HepG2 (cell line): ENCODE results near the gene TRIM31. TPM values are rescaled to one million over a fixed set of nuclear protein-coding genes. Genes with fewer than 3 reads are reported as not detected.

Experiments used
- CBX1 ChIP-seq: IDR thresholded peaks from one replicate; pipeline ENCODE4 v1.6.1; 2016; ENCODE audit warnings: antibody characterized with exemption, low read depth
- CHCHD3 ChIP-seq: sonication (generic); formaldehyde crosslinking; IDR thresholded peaks from 2 replicates; pipeline ENCODE4 v1.8.0; 2022; ENCODE audit warnings: mild to moderate bottlenecking, missing genetic modification reagents, moderate library complexity
- ETV5 ChIP-seq: IDR thresholded peaks from 2 replicates; pipeline ENCODE4 v1.6.1; 2018; ENCODE audit warnings: missing biosample characterization, missing genetic modification reagents, inconsistent platforms, borderline replicate concordance
- HHEX ChIP-seq: IDR thresholded peaks from 2 replicates; pipeline ENCODE4 v1.6.1; 2016; ENCODE audit warnings: control low read depth
- HOXA7 ChIP-seq: sonication (generic); formaldehyde crosslinking; IDR thresholded peaks from 2 replicates; pipeline ENCODE4 v1.8.1; 2022; ENCODE audit warnings: mild to moderate bottlenecking, missing genetic modification reagents, moderate library complexity
- JUND ChIP-seq: sonication (generic); formaldehyde crosslinking; IDR thresholded peaks from 2 replicates; pipeline ENCODE4 v1.8.0; 2022; ENCODE audit warnings: mild to moderate bottlenecking, missing genetic modification reagents
- KLF6 ChIP-seq: IDR thresholded peaks from 2 replicates; pipeline ENCODE4 v1.8.0; 2016; ENCODE audit warnings: missing biosample characterization, missing genetic modification reagents
- MIER3 ChIP-seq: IDR thresholded peaks from 2 replicates; pipeline ENCODE4 v1.6.1; 2016; ENCODE audit warnings: missing compliant biosample characterization, borderline replicate concordance
- NFIB ChIP-seq: sonication (generic); formaldehyde crosslinking; IDR thresholded peaks from 2 replicates; pipeline ENCODE4 v1.9.0; 2021; ENCODE audit warnings: missing genetic modification reagents, mild to moderate bottlenecking, borderline replicate concordance
- NFRKB ChIP-seq: fragments of 450-650 bp; IDR thresholded peaks from 2 replicates; pipeline ENCODE4 v1.6.1; 2017
- PBX3 ChIP-seq: sonication (generic); formaldehyde crosslinking; IDR thresholded peaks from 2 replicates; pipeline ENCODE4 v1.8.1; 2023; ENCODE audit warnings: missing genetic modification reagents, inconsistent platforms, borderline replicate concordance
- PITX1 ChIP-seq: sonication (generic); formaldehyde crosslinking; IDR thresholded peaks from 2 replicates; pipeline ENCODE4 v1.5.1; 2020; ENCODE audit warnings: mild to moderate bottlenecking, missing genetic modification reagents
- RAD51 ChIP-seq: fragments of 450-650 bp; IDR thresholded peaks from 2 replicates; pipeline ENCODE4 v1.6.1; 2016; ENCODE audit warnings: borderline replicate concordance
- SALL1 ChIP-seq: sonication (generic); formaldehyde crosslinking; IDR thresholded peaks from 2 replicates; pipeline ENCODE4 v1.8.0; 2022; ENCODE audit warnings: mild to moderate bottlenecking, missing genetic modification reagents
- TBP ChIP-seq: sonication (generic); formaldehyde crosslinking; IDR thresholded peaks from 2 replicates; pipeline ENCODE4 v1.5.0; 2020; ENCODE audit warnings: missing genetic modification reagents
- ZBTB33 ChIP-seq: sonication (generic); formaldehyde crosslinking; IDR thresholded peaks from 2 replicates; pipeline ENCODE4 v1.4.0; 2020; ENCODE audit warnings: missing genetic modification reagents
- ZNF460 ChIP-seq: sonication (generic); formaldehyde crosslinking; IDR thresholded peaks from 2 replicates; pipeline ENCODE4 v1.5.1; 2020; ENCODE audit warnings: missing genetic modification reagents, mild to moderate bottlenecking, borderline replicate concordance
- ZNF558 ChIP-seq: sonication (generic); formaldehyde crosslinking; IDR thresholded peaks from 2 replicates; pipeline ENCODE4 v1.9.0; 2022; ENCODE audit warnings: mild to moderate bottlenecking, missing genetic modification reagents, borderline replicate concordance
- ZNF773 ChIP-seq: sonication (generic); formaldehyde crosslinking; IDR thresholded peaks from 2 replicates; pipeline ENCODE4 v1.4.0; 2020; ENCODE audit warnings: missing genetic modification reagents, borderline replicate concordance
- ZNF784 ChIP-seq: sonication (generic); formaldehyde crosslinking; IDR thresholded peaks from 2 replicates; pipeline ENCODE4 v1.5.1; 2020; ENCODE audit warnings: missing genetic modification reagents, mild to moderate bottlenecking, borderline replicate concordance
- ZSCAN21 ChIP-seq: sonication (generic); formaldehyde crosslinking; IDR thresholded peaks from 2 replicates; pipeline ENCODE4 v1.8.0; 2022; ENCODE audit warnings: mild to moderate bottlenecking, missing genetic modification reagents, moderate library complexity, borderline replicate concordance
- ZSCAN25 ChIP-seq: sonication (generic); formaldehyde crosslinking; IDR thresholded peaks from 2 replicates; pipeline ENCODE4 v1.8.0; 2022; ENCODE audit warnings: mild to moderate bottlenecking, missing genetic modification reagents
- polyA plus RNA-seq, 8 experiments: library from polyadenylated mRNA; depleted of rRNA in 3 of 8; stranded (reverse) in 7 of 8; unstranded in 1 of 8; fragments of >200 nt; fragmentation: Illumina TruSeq in 4 of 8; extraction: Trizol in 4 of 8; gene quantifications; 2 replicates each; pipeline versions ENCODE4 v1.2.1 to v1.2.3, GENCODE V29; 2011 to 2016; ENCODE audit warnings: low read depth in 4 of 8, missing spikeins in 1 of 8, mixed read lengths in 1 of 8; ENCODE audit not compliant: insufficient read depth in 1 of 8
- total RNA-seq, 5 experiments: library from RNA; depleted of rRNA; stranded (reverse); fragments of >200 nt; fragmentation: Illumina TruSeq; extraction: Trizol; gene quantifications; 2 replicates each; pipeline ENCODE4 v1.2.3, GENCODE V29; 2016; ENCODE audit warnings: low read depth in 1 of 5
- TF ChIP-seq, protein P1 (sequence below): sonication (generic); formaldehyde crosslinking; IDR thresholded peaks from 2 replicates; pipeline ENCODE4 v1.8.1; 2023; ENCODE audit warnings: mild to moderate bottlenecking, missing genetic modification reagents

TRIM31 gene
- total and polyA plus RNA-seq, 2 of the 13 experiments (the other 11 are each of a cell fraction or from before 2014, with no cell fraction given): 0.13 to 0.51 TPM

GRCh38 chr6:30061092-30061857, 51.6 kb downstream of the TRIM31 start, which contains the start of gene POLR1H (continued):
- TF ChIP-seq ETV5: peak; percentile 77; the same call in 1 of the 2 replicates
- no peak for TF ChIP-seq HOXA7 (CRISPR knock-in tag)
- TF ChIP-seq ZBTB33 (CRISPR knock-in tag): peak; percentile 68
- TF ChIP-seq ZSCAN21: peak; percentile 28; the same call in 1 of the 2 replicates
- no peak; the same call in none of the 2 replicates for TF ChIP-seq ZNF558 (CRISPR knock-in tag)
- peak; percentile 90 for TF ChIP-seq KLF6 (CRISPR knock-in tag)
- no peak for TF ChIP-seq ZNF773 (CRISPR knock-in tag)
- TF ChIP-seq MIER3: peak; percentile 80; the same call in 1 of the 2 replicates
- TF ChIP-seq CBX1: peak; percentile 67
- TF ChIP-seq, protein P1, sequence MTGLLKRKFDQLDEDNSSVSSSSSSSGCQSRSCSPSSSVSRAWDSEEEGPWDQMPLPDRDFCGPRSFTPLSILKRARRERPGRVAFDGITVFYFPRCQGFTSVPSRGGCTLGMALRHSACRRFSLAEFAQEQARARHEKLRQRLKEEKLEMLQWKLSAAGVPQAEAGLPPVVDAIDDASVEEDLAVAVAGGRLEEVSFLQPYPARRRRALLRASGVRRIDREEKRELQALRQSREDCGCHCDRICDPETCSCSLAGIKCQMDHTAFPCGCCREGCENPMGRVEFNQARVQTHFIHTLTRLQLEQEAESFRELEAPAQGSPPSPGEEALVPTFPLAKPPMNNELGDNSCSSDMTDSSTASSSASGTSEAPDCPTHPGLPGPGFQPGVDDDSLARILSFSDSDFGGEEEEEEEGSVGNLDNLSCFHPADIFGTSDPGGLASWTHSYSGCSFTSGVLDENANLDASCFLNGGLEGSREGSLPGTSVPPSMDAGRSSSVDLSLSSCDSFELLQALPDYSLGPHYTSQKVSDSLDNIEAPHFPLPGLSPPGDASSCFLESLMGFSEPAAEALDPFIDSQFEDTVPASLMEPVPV: peak; percentile 61; the same call in 1 of the 2 replicates
- peak; percentile 91 for TF ChIP-seq PITX1 (CRISPR knock-in tag)
- 0 out of 2 replicates have a peak, but pooled peaks have one; percentile 31 for TF ChIP-seq TBP (CRISPR knock-in tag)
- TF ChIP-seq RAD51: no peak
- TF ChIP-seq NFIB (CRISPR knock-in tag): no peak
- TF ChIP-seq ZNF784: peak; percentile 65; the same call in 1 of the 2 replicates
- no peak for TF ChIP-seq NFRKB
- peak; percentile 71; the same call in 1 of the 2 replicates for TF ChIP-seq CHCHD3 (CRISPR knock-in tag)
- TF ChIP-seq HHEX (CRISPR knock-in tag): no peak; the same call in 1 of the 2 replicates
- peak; percentile 63 for TF ChIP-seq ZSCAN25 (CRISPR knock-in tag)
- TF ChIP-seq JUND (CRISPR knock-in tag): 0 out of 2 replicates have a peak, but pooled peaks have one; percentile 66
- TF ChIP-seq ZNF460: no peak
- peak; percentile 77; the same call in 1 of the 2 replicates for TF ChIP-seq PBX3 (CRISPR knock-in tag)
- peak; percentile 80; the same call in 1 of the 2 replicates for TF ChIP-seq SALL1 (CRISPR knock-in tag)
